MM.1S (cell line): ENCODE measurements around the gene GPR3.

ENCODE experiments used
- DNase-seq: peaks from one replicate; pipeline ENCODE4 v3.0.0-alpha.2; 2015
- H2AFZ ChIP-seq: fragments of 300-600 bp; sonication (generic); 2 replicates; pipeline ENCODE4 v1.6.0; 2016; ENCODE audit warnings: antibody characterized with exemption, low read length
- H3F3A ChIP-seq: fragments of 300-600 bp; sonication (generic); 2 replicates; pipeline ENCODE4 v1.6.1; 2016; ENCODE audit warnings: mild to moderate bottlenecking, antibody characterized with exemption, low read length, moderate library complexity, mixed read lengths; ENCODE audit not compliant: insufficient read depth
- H3K27ac ChIP-seq: fragments of 300-600 bp; sonication (generic); 2 replicates; pipeline ENCODE4 v1.5.1; 2016; ENCODE audit warnings: mild to moderate bottlenecking, low read length
- H3K27me3 ChIP-seq: fragments of 300-600 bp; sonication (generic); replicated peaks from 2 replicates; pipeline ENCODE4 v1.6.0; 2016; ENCODE audit warnings: low read length; ENCODE audit not compliant: insufficient read depth
- H3K36me3 ChIP-seq: fragments of 300-600 bp; sonication (generic); replicated peaks from 2 replicates; pipeline ENCODE4 v1.6.1; 2016; ENCODE audit warnings: mild to moderate bottlenecking, low read length, mixed read lengths; ENCODE audit not compliant: insufficient read depth
- H3K4me1 ChIP-seq: fragments of 300-600 bp; sonication (generic); 2 replicates; pipeline ENCODE4 v1.6.1; 2016; ENCODE audit warnings: low read length, mixed read lengths
- H3K4me2 ChIP-seq: fragments of 300-600 bp; sonication (generic); 2 replicates; pipeline ENCODE4 v1.6.0; 2016; ENCODE audit warnings: low read depth, low read length
- H3K4me3 ChIP-seq: fragments of 300-600 bp; sonication (generic); 2 replicates; pipeline ENCODE4 v1.5.1; 2016; ENCODE audit warnings: low read length, mixed read lengths
- H3K79me2 ChIP-seq: fragments of 300-600 bp; sonication (generic); 2 replicates; pipeline ENCODE4 v1.6.1; 2016; ENCODE audit warnings: mixed run types, low read length, mixed read lengths
- H3K9ac ChIP-seq: fragments of 300-600 bp; sonication (generic); 2 replicates; pipeline ENCODE4 v1.6.1; 2016; ENCODE audit warnings: low read length, mixed read lengths
- H3K9me2 ChIP-seq: fragments of 300-600 bp; sonication (generic); replicated peaks from 2 replicates; pipeline ENCODE4 v1.6.1; 2016; ENCODE audit warnings: mild to moderate bottlenecking, low read length, mixed read lengths; ENCODE audit not compliant: insufficient read depth
- H3K9me3 ChIP-seq: fragments of 300-600 bp; sonication (generic); replicated peaks from 2 replicates; pipeline ENCODE4 v1.6.1; 2016; ENCODE audit warnings: mild to moderate bottlenecking, low read length, mixed read lengths; ENCODE audit not compliant: insufficient read depth
- H4K20me1 ChIP-seq: fragments of 300-600 bp; sonication (generic); 2 replicates; pipeline ENCODE4 v1.6.1; 2016; ENCODE audit warnings: mild to moderate bottlenecking, low read length, moderate library complexity, mixed read lengths; ENCODE audit not compliant: insufficient read depth
- EZH2 ChIP-seq: fragments of 300-600 bp; sonication (generic); optimal IDR thresholded peaks from 2 replicates; pipeline ENCODE3; 2017; ENCODE audit warnings: low read depth, mild to moderate bottlenecking, antibody characterized with exemption, low read length, mixed read lengths
- EZH2phosphoT487 ChIP-seq: fragments of 300-600 bp; sonication (generic); IDR thresholded peaks from 2 replicates; pipeline ENCODE4 v1.6.1; 2018; ENCODE audit warnings: antibody characterized with exemption, low read length
- TF ChIP-seq, protein P1 (sequence below): fragments of 300-600 bp; sonication (generic); IDR thresholded peaks from 2 replicates; pipeline ENCODE4 v1.5.1; 2016; ENCODE audit warnings: antibody characterized with exemption, low read length, mixed read lengths

Gene GPR3

DNA sequence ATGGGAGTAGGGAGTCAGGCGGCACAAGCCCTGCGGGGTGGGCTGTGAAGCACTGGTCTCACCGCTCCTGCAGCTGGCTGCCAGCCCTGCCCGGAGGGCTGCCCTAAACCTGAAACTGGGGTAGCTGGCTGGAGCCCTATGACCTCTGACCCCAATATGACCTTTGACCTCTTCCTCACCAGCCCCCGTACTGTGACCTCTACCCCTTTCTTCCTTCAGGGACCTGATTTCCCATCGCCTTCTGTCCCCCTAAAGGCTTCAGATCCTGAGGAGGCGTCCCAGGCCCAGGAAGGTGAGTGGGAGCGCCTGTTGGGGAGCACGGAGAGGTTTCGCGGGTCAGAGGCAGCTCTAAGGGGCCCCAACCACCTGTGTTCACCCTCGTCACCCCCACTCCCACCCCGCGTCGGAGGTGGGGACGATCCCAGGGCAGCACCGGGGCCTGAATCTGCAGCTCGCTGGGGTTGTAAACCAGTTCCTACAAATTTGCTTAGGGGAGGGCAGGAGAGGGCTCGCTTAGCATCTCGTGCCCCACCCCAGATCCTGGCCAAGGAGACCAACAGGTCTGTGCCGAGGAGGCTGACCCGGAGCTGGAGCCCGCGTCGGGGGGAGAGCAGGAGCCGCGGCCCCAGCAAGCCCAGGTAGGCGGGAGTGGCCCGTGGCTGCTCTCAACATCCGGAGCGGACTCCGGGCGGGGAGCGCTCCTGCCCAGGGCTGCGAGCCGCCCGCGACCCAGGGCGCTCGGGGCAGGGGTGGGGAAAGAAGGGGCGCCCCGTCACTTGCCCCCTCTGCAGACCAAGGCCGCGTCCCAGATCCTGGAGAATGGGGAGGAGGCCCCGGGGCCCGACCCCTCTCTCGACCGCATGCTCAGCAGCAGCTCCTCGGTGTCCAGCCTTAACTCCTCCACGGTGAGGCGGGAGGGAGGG lies 43.3 kb upstream of the GPR3 start:
- H2AFZ ChIP-seq = peak overlapping the region; percentile 97
- H3K79me2 ChIP-seq = no peaks in the 10 kb centered on the region
- TF ChIP-seq EZH2 (no peak), EZH2phosphoT487 (no peak)
- TF ChIP-seq, protein P1, sequence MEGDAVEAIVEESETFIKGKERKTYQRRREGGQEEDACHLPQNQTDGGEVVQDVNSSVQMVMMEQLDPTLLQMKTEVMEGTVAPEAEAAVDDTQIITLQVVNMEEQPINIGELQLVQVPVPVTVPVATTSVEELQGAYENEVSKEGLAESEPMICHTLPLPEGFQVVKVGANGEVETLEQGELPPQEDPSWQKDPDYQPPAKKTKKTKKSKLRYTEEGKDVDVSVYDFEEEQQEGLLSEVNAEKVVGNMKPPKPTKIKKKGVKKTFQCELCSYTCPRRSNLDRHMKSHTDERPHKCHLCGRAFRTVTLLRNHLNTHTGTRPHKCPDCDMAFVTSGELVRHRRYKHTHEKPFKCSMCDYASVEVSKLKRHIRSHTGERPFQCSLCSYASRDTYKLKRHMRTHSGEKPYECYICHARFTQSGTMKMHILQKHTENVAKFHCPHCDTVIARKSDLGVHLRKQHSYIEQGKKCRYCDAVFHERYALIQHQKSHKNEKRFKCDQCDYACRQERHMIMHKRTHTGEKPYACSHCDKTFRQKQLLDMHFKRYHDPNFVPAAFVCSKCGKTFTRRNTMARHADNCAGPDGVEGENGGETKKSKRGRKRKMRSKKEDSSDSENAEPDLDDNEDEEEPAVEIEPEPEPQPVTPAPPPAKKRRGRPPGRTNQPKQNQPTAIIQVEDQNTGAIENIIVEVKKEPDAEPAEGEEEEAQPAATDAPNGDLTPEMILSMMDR = no peak
- DNase-seq = peak; percentile 60
- H3K4me3 ChIP-seq = peak overlapping the region; percentile 65
- H3K9me2 ChIP-seq = no peaks in the 10 kb centered on the region
- no peaks in the 10 kb centered on the region for H3K27me3 ChIP-seq
- peak overlapping the region; percentile 58; the same call in 1 of the 2 replicates for H3K9ac ChIP-seq
- no peaks in the 10 kb centered on the region for H3K9me3 ChIP-seq
- no peaks in the 10 kb centered on the region for H3F3A ChIP-seq
- peak overlapping the region; percentile 91 for H3K4me2 ChIP-seq
- no peak overlapping the region for H3K27ac ChIP-seq
- no peaks in the 10 kb centered on the region for H3K4me1 ChIP-seq
- no peaks in the 10 kb centered on the region for H4K20me1 ChIP-seq
- no peaks in the 10 kb centered on the region for H3K36me3 ChIP-seq

GRCh38 chr1:27349784-27350662 lies 42.4 kb upstream of the GPR3 start:
- Histone ChIP-seq H3K9me2 (no peaks in the 10 kb centered on the region), H3K27me3 (no peaks in the 10 kb centered on the region), H3F3A (no peaks in the 10 kb centered on the region), H3K79me2 (no peaks in the 10 kb centered on the region), H4K20me1 (no peaks in the 10 kb centered on the region), H3K9me3 (no peaks in the 10 kb centered on the region), H3K4me1 (no peaks in the 10 kb centered on the region), H3K9ac (peak overlapping the region; percentile 58; the same call in 1 of the 2 replicates), H2AFZ (peak overlapping the region; percentile 97), H3K4me3 (peak overlapping the region; percentile 65), H3K4me2 (peak overlapping the region; percentile 91), H3K36me3 (no peaks in the 10 kb centered on the region), H3K27ac (no peak overlapping the region)
- no peak for TF ChIP-seq EZH2phosphoT487
- TF ChIP-seq, protein P1 = no peak
- no peak for TF ChIP-seq EZH2
- peak; percentile 18 for DNase-seq

GRCh38 chr1:27350663-27351540 lies 41.5 kb upstream of the GPR3 start:
- Histone ChIP-seq H3K4me2 (no peak overlapping the region), H3K9me2 (no peaks in the 10 kb centered on the region), H2AFZ (no peak overlapping the region), H4K20me1 (no peaks in the 10 kb centered on the region), H3K79me2 (no peaks in the 10 kb centered on the region), H3K36me3 (no peaks in the 10 kb centered on the region), H3K27me3 (no peaks in the 10 kb centered on the region), H3K4me1 (no peaks in the 10 kb centered on the region), H3K27ac (no peak overlapping the region), H3K4me3 (no peak overlapping the region), H3K9me3 (no peaks in the 10 kb centered on the region), H3F3A (no peaks in the 10 kb centered on the region), H3K9ac (no peak overlapping the region)
- no peak for DNase-seq
- TF ChIP-seq EZH2 (no peak), EZH2phosphoT487 (no peak)
- TF ChIP-seq, protein P1 = no peak
